GM06990 (cell line): Measurements from ENCODE around the gene CHST11.
"Not testable (repeated sequence)": the region's sequence is repeated elsewhere in the genome, so short reads cannot be mapped to it uniquely, and the experiment has no call there.

Experiments
- DNase-seq: peaks from one replicate; pipeline ENCODE4 v3.0.0-alpha.2; 2011; ENCODE audit not compliant: insufficient read length; ENCODE audit errors: extremely low read depth
- H3K27me3 ChIP-seq: replicated peaks from 2 replicates; pipeline ENCODE4 v1.6.0; 2011; ENCODE audit warnings: low read length; ENCODE audit not compliant: control insufficient read depth, insufficient read depth
- H3K36me3 ChIP-seq: 2 replicates; pipeline ENCODE4 v1.5.1; 2011; ENCODE audit warnings: low read length; ENCODE audit not compliant: control insufficient read depth, insufficient read depth
- H3K4me3 ChIP-seq: replicated peaks from 2 replicates; pipeline ENCODE4 v1.5.1; 2011; ENCODE audit warnings: low read depth, mild to moderate bottlenecking, control low read depth, low read length
- TF ChIP-seq, protein P1 (sequence below): IDR thresholded peaks from 2 replicates; pipeline ENCODE4 v1.5.1; 2011; ENCODE audit warnings: low read length, control low read depth, mild to moderate bottlenecking, inconsistent platforms; ENCODE audit not compliant: insufficient read depth, poor library complexity, severe bottlenecking

CHST11 gene

DNA sequence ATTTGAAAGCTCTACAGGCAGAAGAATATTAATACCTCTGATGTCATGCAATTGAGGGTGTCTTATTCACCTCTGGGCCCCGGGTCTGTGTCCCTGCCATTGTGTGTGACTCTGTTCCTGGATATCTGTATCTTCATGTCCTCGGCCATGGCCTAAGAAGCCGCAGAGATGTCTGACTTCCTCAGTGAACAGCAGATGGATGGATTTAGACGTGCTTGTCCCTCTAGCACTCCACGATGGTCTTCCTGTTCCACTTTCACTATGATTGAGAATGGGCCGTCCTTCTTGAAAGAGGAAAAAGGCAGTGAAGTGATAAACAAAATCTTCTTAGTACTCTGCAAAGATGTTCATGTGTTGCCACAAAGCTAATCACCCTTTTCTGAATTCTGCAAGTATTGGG is 283.9 kb downstream of the CHST11 start:
- TF ChIP-seq, protein P1, sequence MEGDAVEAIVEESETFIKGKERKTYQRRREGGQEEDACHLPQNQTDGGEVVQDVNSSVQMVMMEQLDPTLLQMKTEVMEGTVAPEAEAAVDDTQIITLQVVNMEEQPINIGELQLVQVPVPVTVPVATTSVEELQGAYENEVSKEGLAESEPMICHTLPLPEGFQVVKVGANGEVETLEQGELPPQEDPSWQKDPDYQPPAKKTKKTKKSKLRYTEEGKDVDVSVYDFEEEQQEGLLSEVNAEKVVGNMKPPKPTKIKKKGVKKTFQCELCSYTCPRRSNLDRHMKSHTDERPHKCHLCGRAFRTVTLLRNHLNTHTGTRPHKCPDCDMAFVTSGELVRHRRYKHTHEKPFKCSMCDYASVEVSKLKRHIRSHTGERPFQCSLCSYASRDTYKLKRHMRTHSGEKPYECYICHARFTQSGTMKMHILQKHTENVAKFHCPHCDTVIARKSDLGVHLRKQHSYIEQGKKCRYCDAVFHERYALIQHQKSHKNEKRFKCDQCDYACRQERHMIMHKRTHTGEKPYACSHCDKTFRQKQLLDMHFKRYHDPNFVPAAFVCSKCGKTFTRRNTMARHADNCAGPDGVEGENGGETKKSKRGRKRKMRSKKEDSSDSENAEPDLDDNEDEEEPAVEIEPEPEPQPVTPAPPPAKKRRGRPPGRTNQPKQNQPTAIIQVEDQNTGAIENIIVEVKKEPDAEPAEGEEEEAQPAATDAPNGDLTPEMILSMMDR = no peak
- peak; percentile 67 for DNase-seq
- Histone ChIP-seq H3K4me3 (peak overlapping the region; percentile 14; the same call in 1 of the 2 replicates), H3K36me3 (no peaks in the 10 kb centered on the region; the same call in 1 of the 2 replicates), H3K27me3 (no peaks in the 10 kb centered on the region)

- H3K27me3 ChIP-seq = no peaks in the 10 kb centered on the region
- TF ChIP-seq, protein P1 = no peak
Measured at GRCh38 chr12:104741077-104741476, 284.3 kb downstream of the CHST11 start.

DNA sequence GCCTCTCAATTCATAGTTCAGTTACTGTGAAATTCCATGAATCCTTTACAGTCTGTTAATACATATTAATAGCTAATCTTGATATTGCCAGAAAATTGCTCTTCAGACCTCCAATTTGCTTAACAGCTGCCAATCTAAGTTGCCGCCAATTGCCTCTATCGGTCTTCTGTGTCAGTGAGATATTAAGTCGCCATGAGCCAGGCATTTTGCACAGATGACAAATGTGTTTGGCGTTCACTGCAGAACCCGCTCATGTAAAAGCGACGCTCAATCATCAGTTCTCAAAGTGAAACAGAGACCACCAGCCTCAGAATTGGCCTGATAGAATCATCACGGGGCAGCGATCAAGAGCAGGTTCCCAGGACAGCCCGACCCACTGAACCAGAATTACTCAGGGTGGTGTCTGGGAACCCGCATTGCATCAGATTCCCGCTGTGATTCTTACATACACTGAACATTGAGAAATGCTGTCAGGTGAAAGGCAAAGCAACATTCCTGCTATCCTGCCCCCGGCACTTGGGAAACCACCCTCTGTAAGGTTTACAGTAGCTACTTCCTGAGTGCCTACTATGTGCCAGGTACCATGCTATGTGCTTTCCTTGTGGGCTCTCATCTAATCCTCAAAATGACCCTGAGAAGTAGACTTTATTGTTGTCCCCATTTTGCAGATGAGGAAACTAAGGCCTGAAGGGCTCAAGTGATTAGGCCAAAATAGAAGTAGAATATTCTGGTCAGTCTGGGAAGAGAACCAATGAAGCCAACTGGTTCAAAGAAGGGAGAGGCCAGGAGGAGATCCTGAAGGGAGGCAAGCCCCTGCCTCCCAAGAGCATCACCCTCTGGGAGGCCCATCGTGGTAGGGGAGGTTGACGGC is 285.0 kb downstream of the CHST11 start:
- DNase-seq = no peak
- TF ChIP-seq, protein P1 = no peak

More at GRCh38 chr12:104741077-104741476, 284.3 kb downstream of the CHST11 start:
- Histone ChIP-seq H3K4me3 (0 out of 2 replicates have a peak overlapping the region, but pooled peaks have one; percentile 6), H3K36me3 (no peaks in the 10 kb centered on the region; the same call in 1 of the 2 replicates)
- no peak for DNase-seq

DNA sequence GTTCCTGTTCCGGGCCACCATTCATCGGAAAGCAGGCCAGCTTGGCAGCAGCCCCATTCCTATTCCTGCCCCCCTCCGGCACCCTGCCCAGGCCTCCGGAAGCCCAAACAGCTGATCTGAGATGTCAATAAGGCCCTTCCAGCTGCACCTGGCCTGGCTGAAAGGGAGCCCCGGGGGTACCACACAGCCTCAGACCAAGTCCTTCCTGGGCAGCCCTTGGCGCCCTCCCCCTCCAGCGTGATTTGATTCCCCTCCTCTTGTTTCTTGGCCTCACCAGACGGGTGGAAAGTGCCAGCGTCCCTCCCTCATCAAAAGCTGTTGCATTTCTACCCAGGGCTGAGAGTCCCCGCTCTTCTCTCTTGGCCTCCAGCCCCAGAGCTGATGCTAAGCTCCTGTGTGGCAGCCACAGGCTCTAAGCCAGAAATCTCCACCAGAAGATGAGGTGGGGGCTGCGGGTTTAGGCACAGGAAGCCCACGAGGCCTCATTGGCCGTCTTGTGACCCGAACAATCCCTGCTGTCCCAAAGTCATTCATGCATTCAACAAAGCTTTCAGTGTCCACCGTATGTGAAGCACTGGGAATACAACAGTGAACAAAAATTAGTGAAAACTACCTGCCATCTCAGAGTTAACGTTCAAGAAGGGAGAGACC is 285.9 kb downstream of the CHST11 start:
- TF ChIP-seq, protein P1 = no peak
- no peak for DNase-seq
- H3K27me3 ChIP-seq = no peaks in the 10 kb centered on the region
- no peaks in the 10 kb centered on the region; the same call in 1 of the 2 replicates for H3K36me3 ChIP-seq
- H3K4me3 ChIP-seq = no peak overlapping the region

More for the DNA sequence above, 285.0 kb downstream of the CHST11 start:
- H3K4me3 ChIP-seq = no peak overlapping the region
- H3K27me3 ChIP-seq = no peaks in the 10 kb centered on the region
- H3K36me3 ChIP-seq = no peaks in the 10 kb centered on the region; the same call in 1 of the 2 replicates

GRCh38 chr12:104743202-104743580 is 286.4 kb downstream of the CHST11 start:
- no peak for DNase-seq
- no peaks in the 10 kb centered on the region; the same call in 1 of the 2 replicates for H3K36me3 ChIP-seq
- no peaks in the 10 kb centered on the region for H3K27me3 ChIP-seq
- TF ChIP-seq, protein P1 = no peak
- no peak overlapping the region for H3K4me3 ChIP-seq

- H3K36me3 ChIP-seq, H3K27me3 ChIP-seq, H3K4me3 ChIP-seq, DNase-seq: not testable (repeated sequence)
Measured at GRCh38 chr12:104743753-104744548, 287.2 kb downstream of the CHST11 start.
